Activated CD4-positive, alpha-beta T cell treated with anti-CD3 and anti-CD28 coated beads for 24 hours (primary cell): Measurements from ENCODE around the gene CCL28.

Experiments used
- DNase-seq, 2 donors: peaks; one replicate each; pipeline ENCODE4 v3.0.0-alpha.2; 2020; ENCODE audit warnings: low read depth in 2 of 2

CCL28 gene

DNA sequence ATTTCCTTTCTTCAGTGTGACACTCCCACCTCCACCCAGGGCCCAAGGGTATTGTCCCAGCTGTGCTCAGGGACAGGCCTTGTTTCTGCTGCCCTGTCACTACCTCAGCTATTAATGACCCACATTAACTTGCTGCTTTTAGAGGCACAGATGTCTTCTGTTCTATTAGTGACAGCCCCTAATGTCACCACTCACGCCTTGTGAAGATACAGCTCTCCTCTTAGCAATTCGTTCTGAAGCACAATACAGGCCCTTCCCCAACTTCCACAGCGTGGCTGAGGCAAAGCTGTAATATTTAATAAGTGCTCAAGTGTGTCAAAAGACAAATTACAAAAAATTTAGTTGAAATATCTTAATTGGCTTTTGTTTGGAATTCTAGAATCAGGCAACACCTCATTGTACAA lies 54.3 kb downstream of the CCL28 start:
- DNase-seq, result no peak

DNA sequence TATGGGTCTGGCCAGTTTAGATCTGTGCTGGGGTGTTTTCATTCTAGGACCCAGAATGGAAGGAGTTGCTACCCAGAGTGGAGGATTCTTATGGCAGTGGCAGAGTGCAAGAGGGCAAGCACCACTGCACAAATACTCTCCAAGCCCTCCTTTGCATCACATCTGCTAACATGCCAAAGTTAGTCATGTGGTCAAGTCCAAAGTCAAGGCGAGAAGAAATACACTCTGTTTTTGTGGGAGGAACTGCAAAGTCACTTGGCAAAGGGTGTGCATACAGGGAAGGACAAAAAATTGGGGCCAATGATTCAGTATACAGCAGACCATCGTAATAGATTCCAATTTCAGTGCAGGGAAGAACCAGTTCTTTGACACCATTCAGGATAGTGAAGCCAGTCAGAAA lies 55.1 kb downstream of the CCL28 start:
- no peak for DNase-seq

DNA sequence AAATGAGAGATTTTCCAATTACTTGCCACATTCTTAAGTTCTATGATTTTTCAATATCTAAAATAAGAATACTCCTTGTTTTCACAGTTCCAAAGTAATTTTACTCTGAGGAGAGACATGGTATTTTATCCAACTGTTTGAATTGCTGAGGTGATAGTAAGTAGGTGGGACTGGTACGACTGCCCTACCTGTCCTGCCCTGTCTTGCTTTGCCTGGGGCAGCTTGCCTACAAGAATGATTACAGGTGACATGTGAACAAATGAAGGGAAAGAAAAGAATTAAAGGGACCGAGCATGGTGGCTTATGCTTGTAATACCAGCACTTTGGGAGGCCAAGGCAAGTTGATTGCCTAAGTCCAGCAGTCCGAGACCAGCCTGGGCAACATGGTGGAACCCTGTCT lies 57.4 kb downstream of the CCL28 start:
- DNase-seq, result no peak

DNA sequence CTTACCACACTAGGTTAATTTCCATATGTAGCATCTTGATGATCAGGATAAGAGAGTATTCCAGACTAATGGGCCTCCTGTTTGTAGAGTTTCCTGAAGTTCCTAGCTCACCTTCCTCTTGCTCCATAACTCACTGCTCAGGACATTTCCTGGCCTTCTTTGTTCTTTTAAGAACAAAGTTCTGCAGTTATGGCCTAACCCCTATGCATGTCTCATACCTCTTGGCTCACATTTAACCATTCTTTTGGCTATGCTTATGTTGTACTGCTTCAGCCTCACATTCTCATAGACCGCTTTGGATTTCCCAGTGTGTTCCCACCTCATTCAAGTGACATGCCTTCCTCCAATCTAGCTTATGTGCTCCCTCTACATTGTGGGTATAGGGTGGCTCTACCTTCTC lies 58.5 kb downstream of the CCL28 start:
- no peak for DNase-seq

GRCh38 chr5:43352915-43353314 lies 59.3 kb downstream of the CCL28 start:
- DNase-seq, result no peak

- no peak for DNase-seq
These were observed 60.1 kb downstream of the CCL28 start for GRCh38 chr5:43352131-43352530.

GRCh38 chr5:43348861-43349363 lies 63.3 kb downstream of the CCL28 start:
- no peak for DNase-seq

GRCh38 chr5:43348207-43348606 lies 64.0 kb downstream of the CCL28 start:
- no peak for DNase-seq

- DNase-seq, result no peak
These were observed 73.3 kb downstream of the CCL28 start for GRCh38 chr5:43338862-43339261.

DNA sequence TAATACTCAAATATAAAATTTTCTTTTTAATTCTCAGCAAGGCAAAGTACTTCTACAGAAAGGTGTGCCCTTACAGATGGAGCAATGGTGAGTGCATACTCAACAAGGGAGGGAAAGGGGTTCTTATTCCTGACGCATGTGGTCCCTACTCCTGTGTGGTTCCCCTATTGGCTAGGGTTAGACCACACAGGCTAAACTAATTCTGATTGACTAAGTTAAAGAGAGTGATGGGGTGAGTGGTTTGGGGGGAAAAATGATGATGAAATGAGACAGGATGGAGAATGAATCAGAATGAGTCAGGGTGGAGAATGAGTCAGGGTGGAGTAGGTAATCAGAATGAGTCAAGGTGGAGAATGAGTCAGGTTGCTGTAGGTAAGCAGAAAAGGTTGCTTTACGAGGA lies 76.0 kb downstream of the CCL28 start:
- DNase-seq, result no peak

GRCh38 chr5:43335681-43336080 lies 76.5 kb downstream of the CCL28 start:
- no peak for DNase-seq

- no peak for DNase-seq
These were observed 79.8 kb downstream of the CCL28 start for GRCh38 chr5:43332401-43332800.
